ENCODE results near the gene ST8SIA5. TPM values are rescaled to one million over a fixed set of nuclear protein-coding genes. Genes with fewer than 3 reads are reported as not detected.

The ST8SIA5 gene
- total and polyA plus RNA-seq, 2 of the 13 experiments (the other 11 are each of a cell fraction or from before 2014, with no cell fraction given), result 0.07 to 0.20 TPM

DNA sequence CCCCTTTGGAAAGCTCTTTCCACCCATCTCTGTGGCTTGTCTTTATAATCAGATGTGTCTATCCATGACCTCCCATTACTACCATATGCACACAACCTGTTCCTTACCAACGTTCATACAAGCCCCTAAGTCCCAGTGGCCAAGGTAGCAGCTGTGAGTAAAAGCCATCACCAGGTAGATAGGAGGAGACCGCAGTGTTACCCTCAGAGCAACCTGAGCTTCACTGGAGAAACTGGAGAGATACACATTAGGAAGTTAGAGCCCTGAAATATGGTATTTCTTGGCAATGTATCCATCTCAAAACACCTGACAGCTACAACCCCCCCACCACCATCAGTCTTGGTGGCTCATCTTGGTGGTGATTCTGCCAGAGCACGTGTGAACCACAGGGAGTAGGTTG, 125.9 kb downstream of the ST8SIA5 start (continued):
- TF ChIP-seq, protein P1, sequence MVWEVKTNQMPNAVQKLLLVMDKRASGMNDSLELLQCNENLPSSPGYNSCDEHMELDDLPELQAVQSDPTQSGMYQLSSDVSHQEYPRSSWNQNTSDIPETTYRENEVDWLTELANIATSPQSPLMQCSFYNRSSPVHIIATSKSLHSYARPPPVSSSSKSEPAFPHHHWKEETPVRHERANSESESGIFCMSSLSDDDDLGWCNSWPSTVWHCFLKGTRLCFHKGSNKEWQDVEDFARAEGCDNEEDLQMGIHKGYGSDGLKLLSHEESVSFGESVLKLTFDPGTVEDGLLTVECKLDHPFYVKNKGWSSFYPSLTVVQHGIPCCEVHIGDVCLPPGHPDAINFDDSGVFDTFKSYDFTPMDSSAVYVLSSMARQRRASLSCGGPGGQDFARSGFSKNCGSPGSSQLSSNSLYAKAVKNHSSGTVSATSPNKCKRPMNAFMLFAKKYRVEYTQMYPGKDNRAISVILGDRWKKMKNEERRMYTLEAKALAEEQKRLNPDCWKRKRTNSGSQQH (CRISPR knock-in tag; IDR thresholded peaks at IDR 0.05; ENCODE audit: low read depth), result no peak
- TF ChIP-seq JDP2 (CRISPR knock-in tag; IDR thresholded peaks at IDR 0.05; ENCODE audit: borderline replicate concordance), result no peak
- TF ChIP-seq, protein P2, sequence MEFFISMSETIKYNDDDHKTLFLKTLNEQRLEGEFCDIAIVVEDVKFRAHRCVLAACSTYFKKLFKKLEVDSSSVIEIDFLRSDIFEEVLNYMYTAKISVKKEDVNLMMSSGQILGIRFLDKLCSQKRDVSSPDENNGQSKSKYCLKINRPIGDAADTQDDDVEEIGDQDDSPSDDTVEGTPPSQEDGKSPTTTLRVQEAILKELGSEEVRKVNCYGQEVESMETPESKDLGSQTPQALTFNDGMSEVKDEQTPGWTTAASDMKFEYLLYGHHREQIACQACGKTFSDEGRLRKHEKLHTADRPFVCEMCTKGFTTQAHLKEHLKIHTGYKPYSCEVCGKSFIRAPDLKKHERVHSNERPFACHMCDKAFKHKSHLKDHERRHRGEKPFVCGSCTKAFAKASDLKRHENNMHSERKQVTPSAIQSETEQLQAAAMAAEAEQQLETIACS (CRISPR knock-in tag; IDR thresholded peaks at IDR 0.05), result no peak

DNA sequence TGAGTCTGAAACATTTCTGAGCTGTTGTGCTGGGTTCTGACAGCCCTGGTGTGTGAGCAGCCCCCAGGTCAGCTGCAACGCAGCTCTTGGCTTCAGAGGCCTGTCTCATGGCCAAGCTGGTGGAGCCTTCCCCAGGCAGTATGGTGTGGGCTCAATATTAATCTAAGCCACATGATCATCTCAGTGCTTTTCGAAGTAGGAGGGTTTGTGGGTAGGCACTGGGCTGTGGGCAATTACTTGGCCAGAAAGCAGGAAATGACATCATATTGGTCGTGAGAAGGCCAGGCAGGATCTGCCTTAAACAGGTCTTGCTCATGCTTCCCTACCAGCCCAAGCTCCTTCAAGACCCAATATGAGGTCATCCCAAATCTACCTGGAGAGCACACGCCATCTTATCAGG, 126.7 kb downstream of the ST8SIA5 start:
- intact Hi-C loops (cut with micrococcal nuclease; ENCODE audit: unreplicated experiment), result no loop called here
- TF ChIP-seq ATF7 (IDR thresholded peaks at IDR 0.05), result peak; percentile 35; the same call in 1 of the 2 replicates
- TF ChIP-seq ATF7 (CRISPR knock-in tag; IDR thresholded peaks at IDR 0.05), result no peak
- TF ChIP-seq POLR2A (IDR thresholded peaks at IDR 0.05; ENCODE audit: insufficient read depth in 1 of 2, low read depth in 2 of 2, low read length in 2 of 2), result no peak
- TF ChIP-seq KDM5B (CRISPR knock-in tag; IDR thresholded peaks at IDR 0.05; ENCODE audit: borderline replicate concordance), result no peak
- no peak for TF ChIP-seq ZNF552 (CRISPR knock-in tag; IDR thresholded peaks at IDR 0.05; ENCODE audit: borderline replicate concordance)
- no peak for TF ChIP-seq SALL1 (CRISPR knock-in tag; IDR thresholded peaks at IDR 0.05)
- no peak for TF ChIP-seq ZNF644 (CRISPR knock-in tag; IDR thresholded peaks at IDR 0.05; ENCODE audit: low read depth)
- no peak for TF ChIP-seq SUZ12 (IDR thresholded peaks at IDR 0.05; ENCODE audit: low read depth, low read length)
- 0% methylated on average over 3 of the region's 4 CpGs for WGBS (ENCODE audit: low lambda C conversion rate)
- Histone ChIP-seq H3K79me2 (ENCODE audit: insufficient read depth, low read length) (no peaks in the 10 kb centered on the region), H4K20me1 (ENCODE audit: insufficient read depth, low read length) (no peaks in the 10 kb centered on the region), H3K36me3 (replicated peaks in 1 of 2; ENCODE audit: control insufficient read depth in 1 of 2, insufficient read depth in 2 of 2, low read length in 2 of 2) (no peaks in the 10 kb centered on the region), H3K9me3 (ENCODE audit: low read length) (no peaks in the 10 kb centered on the region), H2AFZ (ENCODE audit: low read length) (no peak overlapping the region), H3K4me2 (ENCODE audit: low read depth, low read length) (no peak overlapping the region), H3K4me3 (replicated peaks in 1 of 3; ENCODE audit: insufficient read depth in 1 of 3, low read depth in 2 of 3, low read length in 3 of 3) (no peak overlapping the region), H3K27ac (ENCODE audit: extremely low read length, insufficient read depth, low read length) (no peak overlapping the region), H3K9ac (ENCODE audit: insufficient read depth, low read depth, low read length) (no peak overlapping the region), H3K4me1 (ENCODE audit: insufficient read depth, low read length) (no peaks in the 10 kb centered on the region), H3K27me3 (ENCODE audit: control insufficient read depth in 1 of 2, insufficient read depth in 2 of 2, low read length in 2 of 2) (peaks cover 0 to 2% of the 10 kb centered on the region in 2 experiments; a peak in 1 of 5 replicates)
- POLR2A ChIA-PET, result no interaction called here
- ATAC-seq, result no peak
- no peak for FAIRE-seq
- DNase-seq (ENCODE audit: low spot score), result no peak
- no TSS peak for BruUV-seq (replicated peaks)
- CTCF ChIA-PET (ENCODE audit: low intra/inter-chr PET ratio, low total read pairs), result no interaction called here
- in situ Hi-C loops (cut with HindIII; ENCODE audit: extremely low pct_ligation_motif_present, low pct_unique_long_range_greater_than_20kb), result no loop called here
